Colonic mucosa (tissue), 4 donors: ENCODE measurements around the gene CDKAL1. TPM values are rescaled to one million over a fixed set of nuclear protein-coding genes. Genes with fewer than 3 reads are reported as not detected.

Experiments used
- DNase-seq: peaks from one replicate; pipeline ENCODE4 v3.0.0-alpha.2; 2020
- H3K27ac ChIP-seq: fragments of 200-600 bp; one replicate; pipeline ENCODE4 v1.8.0; 2021
- H3K27me3 ChIP-seq: fragments of 200-600 bp; one replicate; pipeline ENCODE4 v1.8.0; 2021
- H3K36me3 ChIP-seq: fragments of 200-600 bp; one replicate; pipeline ENCODE4 v1.8.0; 2021
- H3K4me1 ChIP-seq: fragments of 200-600 bp; one replicate; pipeline ENCODE4 v1.8.0; 2021; ENCODE audit warnings: mild to moderate bottlenecking
- H3K4me3 ChIP-seq: fragments of 200-600 bp; one replicate; pipeline ENCODE4 v1.8.0; 2021
- H3K9ac ChIP-seq, 2 donors: one replicate each; pipeline ENCODE4 v1.7.0; 2013; ENCODE audit warnings: control low read depth in 2 of 2, low read depth in 2 of 2, low read length in 2 of 2
- H3K9me3 ChIP-seq: fragments of 200-600 bp; one replicate; pipeline ENCODE4 v1.8.0; 2021
- intact Hi-C: fragments of 100-400 bp; cut with DNase I; formaldehyde crosslinking; loops from one replicate; pipeline ENCODE4 v1.14.1; 2022
- total RNA-seq, 2 donors: library from RNA; stranded (reverse); fragmentation: NEBNext Ultra II Directional in 1 of 2; extraction: Animal tissue kit (Norgen Biotek cat#: 25700) in 1 of 2; gene quantifications; one replicate each; pipeline ENCODE4 v1.2.1, GENCODE V29; 2021
- TF ChIP-seq, protein P1 (sequence below): fragments of 200-600 bp; IDR thresholded peaks from one replicate; pipeline ENCODE4 v1.8.0; 2022; ENCODE audit warnings: antibody characterized with exemption, mild to moderate bottlenecking
- donor health status: healthy.
- donor health status: DM: no; HTN: no; CAD: no.
- donor health status: DM: no; HTN: no; CAD: no.

Gene CDKAL1
- total RNA-seq, 2 donors from 2014 or later, result 13.8 to 14.2 TPM

GRCh38 chr6:20851795-20852194, 317.5 kb downstream of the CDKAL1 start:
- TF ChIP-seq, protein P1, sequence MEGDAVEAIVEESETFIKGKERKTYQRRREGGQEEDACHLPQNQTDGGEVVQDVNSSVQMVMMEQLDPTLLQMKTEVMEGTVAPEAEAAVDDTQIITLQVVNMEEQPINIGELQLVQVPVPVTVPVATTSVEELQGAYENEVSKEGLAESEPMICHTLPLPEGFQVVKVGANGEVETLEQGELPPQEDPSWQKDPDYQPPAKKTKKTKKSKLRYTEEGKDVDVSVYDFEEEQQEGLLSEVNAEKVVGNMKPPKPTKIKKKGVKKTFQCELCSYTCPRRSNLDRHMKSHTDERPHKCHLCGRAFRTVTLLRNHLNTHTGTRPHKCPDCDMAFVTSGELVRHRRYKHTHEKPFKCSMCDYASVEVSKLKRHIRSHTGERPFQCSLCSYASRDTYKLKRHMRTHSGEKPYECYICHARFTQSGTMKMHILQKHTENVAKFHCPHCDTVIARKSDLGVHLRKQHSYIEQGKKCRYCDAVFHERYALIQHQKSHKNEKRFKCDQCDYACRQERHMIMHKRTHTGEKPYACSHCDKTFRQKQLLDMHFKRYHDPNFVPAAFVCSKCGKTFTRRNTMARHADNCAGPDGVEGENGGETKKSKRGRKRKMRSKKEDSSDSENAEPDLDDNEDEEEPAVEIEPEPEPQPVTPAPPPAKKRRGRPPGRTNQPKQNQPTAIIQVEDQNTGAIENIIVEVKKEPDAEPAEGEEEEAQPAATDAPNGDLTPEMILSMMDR, result no peak
- Histone ChIP-seq H3K4me3 (no peak overlapping the region), H3K9ac (no peak overlapping the region), H3K27ac (no peak overlapping the region), H3K36me3 (no peaks in the 10 kb centered on the region), H3K4me1 (no peaks in the 10 kb centered on the region), H3K27me3 (no peaks in the 10 kb centered on the region), H3K9me3 (no peaks in the 10 kb centered on the region)
- DNase-seq, result no peak
- intact Hi-C loops, result no loop called here

DNA sequence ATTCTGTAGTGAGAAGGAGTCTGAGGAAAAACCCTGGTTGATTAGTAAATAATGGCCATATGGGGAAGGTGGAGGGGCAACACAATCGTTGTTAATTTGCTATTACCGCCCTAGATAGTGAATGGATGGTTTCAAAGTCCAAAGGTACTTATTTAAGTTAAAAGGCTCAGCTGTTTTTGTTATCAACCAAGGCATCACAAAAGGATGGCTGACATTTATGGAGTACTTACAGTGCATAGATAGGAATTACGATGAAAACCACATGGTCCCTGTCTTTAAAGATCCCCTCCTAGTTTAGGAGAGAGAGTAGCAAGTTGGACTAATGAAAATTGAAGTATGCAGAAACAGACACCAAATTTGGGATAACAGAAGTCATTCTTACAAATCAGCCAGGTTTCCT, 319.6 kb downstream of the CDKAL1 start:
- Histone ChIP-seq H3K4me1 (no peaks in the 10 kb centered on the region), H3K36me3 (no peaks in the 10 kb centered on the region), H3K4me3 (no peak overlapping the region), H3K9me3 (no peaks in the 10 kb centered on the region), H3K27me3 (no peaks in the 10 kb centered on the region), H3K9ac (no peak overlapping the region), H3K27ac (no peak overlapping the region)
- TF ChIP-seq, protein P1, result no peak
- intact Hi-C loops, result no loop called here
- no peak for DNase-seq

GRCh38 chr6:20856681-20857288, 322.5 kb downstream of the CDKAL1 start:
- Histone ChIP-seq H3K4me3 (no peak overlapping the region), H3K36me3 (no peaks in the 10 kb centered on the region), H3K4me1 (no peaks in the 10 kb centered on the region), H3K9me3 (no peaks in the 10 kb centered on the region), H3K27me3 (no peaks in the 10 kb centered on the region), H3K27ac (no peak overlapping the region), H3K9ac (no peak overlapping the region)
- TF ChIP-seq, protein P1, result no peak
- intact Hi-C loops, result no loop called here
- DNase-seq, result no peak

DNA sequence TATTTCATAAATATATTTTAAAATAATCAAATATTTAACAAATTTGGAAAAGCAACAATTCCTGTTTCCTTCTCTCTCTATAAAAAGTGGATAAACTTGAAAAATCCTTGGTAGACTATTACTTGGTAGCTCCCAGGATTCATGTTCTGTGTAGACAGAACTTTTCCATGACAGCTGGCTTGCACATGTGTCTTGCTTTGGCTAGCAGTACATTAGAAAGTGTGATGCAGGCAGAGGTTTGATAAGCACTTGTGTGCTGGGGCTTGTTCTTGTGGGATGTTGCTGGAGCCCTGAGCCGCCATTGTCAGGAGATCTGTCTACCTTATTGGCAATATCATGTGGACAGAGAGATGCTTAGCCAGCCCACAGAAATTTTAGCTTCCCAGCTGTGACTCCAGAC, 327.2 kb downstream of the CDKAL1 start:
- Histone ChIP-seq H3K27ac (no peak overlapping the region), H3K27me3 (no peaks in the 10 kb centered on the region), H3K9ac (no peak overlapping the region), H3K9me3 (no peaks in the 10 kb centered on the region), H3K36me3 (no peaks in the 10 kb centered on the region), H3K4me1 (no peaks in the 10 kb centered on the region), H3K4me3 (no peak overlapping the region)
- TF ChIP-seq, protein P1, result no peak
- DNase-seq, result no peak
- intact Hi-C loops, result no loop called here

DNA sequence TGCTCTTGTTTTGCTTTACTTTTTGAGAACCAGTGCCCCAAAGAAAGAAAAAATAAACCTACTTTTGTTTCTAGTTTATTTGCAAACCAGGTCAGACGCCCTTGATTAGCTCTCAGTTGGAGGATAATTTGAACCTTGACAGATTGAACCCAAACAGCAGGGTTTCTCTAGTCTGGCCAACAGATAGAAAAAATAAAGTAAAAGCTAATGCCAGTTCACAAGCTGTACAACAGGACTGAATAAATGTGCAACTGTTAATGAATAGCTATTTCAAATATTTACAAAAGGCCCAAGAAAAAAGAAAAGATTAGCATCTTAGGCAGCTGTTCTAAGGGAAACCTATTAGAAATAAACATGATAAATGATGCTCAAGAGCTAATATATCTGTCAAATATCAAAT, 331.8 kb downstream of the CDKAL1 start:
- Histone ChIP-seq H3K4me3 (no peak overlapping the region), H3K27me3 (no peaks in the 10 kb centered on the region), H3K4me1 (no peaks in the 10 kb centered on the region), H3K9me3 (no peaks in the 10 kb centered on the region), H3K36me3 (no peaks in the 10 kb centered on the region), H3K9ac (no peak overlapping the region), H3K27ac (no peak overlapping the region)
- TF ChIP-seq, protein P1, result no peak
- DNase-seq, result no peak
- intact Hi-C loops, result no loop called here
